SIG-M5 (cell line): Measurements from ENCODE around the gene KIF3A.

Experiments used
- DNase-seq: peaks from one replicate; lab custom pipeline; 2025; lab: John Stamatoyannopoulos, UW

KIF3A gene

DNA sequence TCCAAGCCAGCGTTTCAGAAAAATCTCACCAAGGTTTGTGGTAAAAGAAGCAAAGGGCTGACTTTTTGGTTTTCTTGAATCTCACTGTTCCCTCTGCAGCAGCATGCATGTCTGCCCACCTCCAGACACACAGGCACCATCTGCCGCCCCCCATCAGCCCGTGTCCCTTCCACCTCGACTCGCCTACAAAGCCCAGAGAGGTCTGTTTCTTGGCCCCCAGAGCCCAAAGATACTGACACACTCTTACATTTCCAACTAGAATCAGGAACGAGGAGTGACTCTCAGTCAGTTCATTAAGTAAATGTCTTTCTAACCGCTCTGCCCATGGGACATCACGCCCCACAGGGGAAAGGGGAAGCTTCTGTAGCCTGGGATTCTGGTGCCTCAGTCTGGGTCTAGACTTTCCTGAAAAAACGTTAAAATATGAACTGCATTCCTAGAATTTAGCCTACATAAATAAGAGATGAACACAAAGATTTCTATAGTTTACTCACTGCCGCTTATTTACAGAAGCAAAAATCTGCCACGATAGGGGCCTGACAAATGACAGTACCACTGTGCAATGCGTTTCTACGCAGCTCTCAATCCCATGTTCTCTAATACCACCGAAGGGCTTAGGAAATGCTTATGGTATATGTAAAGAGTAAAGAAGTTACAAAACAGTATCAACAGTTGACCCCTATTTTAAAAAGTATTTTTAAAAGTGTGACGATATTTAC is 59.5 kb downstream of the KIF3A start:
- DNase-seq = no peak

DNA sequence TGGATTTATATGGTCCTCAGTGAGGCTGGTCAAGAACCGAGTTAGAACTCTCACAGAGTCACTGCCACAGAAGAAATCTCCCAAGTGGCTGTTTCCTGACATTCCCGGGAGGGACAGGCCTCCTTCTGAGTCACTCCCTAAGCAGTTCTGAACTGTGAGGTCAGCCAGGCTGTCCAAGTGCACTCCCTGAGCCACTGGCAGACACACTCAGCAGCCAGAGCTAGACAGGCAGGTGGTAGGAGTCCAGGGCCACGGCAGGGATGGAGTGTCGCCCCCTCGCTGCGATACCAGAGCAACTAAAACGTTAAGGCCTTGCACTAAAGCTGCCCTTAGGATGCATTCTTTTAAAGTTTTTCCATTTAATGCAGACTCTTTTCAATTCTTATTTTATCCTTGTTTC is 60.2 kb downstream of the KIF3A start:
- no peak for DNase-seq

DNA sequence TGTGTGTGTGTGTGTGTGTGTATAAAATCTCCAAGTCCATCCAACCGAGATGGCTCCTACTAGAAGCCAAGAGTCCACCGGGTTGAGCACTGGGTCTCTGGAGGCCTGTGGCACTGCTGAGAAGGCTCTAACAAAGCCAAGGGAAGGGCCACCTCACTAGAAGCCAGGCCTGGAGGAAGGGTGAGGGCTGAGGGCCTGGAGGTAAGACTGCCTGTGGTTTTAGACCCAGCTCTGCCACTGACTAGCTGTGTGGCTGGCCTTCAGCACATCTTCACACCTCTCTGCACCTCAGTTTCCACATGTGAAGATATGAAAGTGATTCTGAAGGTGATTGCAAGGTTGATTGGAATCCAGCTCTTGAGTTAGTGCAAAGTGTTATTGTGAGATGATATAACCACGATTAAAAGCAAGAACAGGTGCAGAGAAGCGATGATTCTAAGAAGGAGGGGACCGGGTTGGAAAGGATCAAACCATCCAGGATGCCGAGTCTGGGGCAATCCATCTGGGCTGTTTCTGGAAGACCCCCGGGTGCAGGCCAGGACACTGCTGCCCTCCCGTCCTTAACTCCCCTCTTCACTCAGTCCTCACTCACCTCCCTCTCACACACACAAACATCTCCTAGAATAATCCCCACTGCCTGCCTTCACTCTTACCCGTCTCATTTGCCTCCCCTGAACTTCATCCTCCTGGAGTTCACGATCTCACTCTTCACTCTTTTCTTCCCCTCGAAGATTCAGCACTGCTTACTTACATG is 61.2 kb downstream of the KIF3A start:
- DNase-seq = no peak

DNA sequence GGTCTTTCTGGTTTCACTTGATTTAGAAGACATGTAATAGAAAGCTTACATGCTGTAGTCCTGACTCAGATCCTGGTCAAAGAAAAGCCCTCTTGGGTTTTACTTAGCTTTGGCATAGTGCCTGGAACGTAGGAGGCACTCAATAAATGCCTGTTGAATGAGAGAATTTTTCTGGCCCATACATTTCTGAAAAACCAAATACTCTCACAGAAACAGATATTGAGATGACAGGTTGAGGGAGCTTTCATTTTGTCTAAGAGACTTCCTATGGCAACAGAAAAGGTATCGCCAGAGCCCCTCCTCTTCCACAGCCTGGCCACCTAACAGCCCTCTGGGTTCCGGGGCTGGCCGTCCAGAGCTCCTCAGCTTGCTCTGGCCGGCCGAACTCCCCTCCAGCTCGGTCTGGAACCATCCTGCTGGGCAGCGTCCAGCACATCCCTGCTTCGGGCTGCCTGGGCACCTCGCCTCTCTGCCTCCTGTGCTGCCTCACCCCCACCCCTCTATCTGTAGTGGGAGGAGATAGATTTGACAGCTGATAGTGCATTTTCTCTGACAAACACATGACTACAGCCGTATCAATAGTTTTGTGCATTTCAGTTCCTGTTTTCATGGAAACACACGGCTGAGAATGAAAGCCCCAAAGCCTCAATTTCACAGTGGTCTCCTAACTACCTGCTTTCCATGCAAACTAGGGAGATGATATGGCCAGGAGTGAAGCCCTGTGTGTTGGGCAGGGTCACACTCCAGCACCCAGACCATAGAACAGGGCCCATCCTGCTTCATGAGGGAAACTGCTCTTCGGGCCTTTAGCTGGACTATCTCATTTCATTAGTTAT is 62.5 kb downstream of the KIF3A start:
- no peak for DNase-seq

DNA sequence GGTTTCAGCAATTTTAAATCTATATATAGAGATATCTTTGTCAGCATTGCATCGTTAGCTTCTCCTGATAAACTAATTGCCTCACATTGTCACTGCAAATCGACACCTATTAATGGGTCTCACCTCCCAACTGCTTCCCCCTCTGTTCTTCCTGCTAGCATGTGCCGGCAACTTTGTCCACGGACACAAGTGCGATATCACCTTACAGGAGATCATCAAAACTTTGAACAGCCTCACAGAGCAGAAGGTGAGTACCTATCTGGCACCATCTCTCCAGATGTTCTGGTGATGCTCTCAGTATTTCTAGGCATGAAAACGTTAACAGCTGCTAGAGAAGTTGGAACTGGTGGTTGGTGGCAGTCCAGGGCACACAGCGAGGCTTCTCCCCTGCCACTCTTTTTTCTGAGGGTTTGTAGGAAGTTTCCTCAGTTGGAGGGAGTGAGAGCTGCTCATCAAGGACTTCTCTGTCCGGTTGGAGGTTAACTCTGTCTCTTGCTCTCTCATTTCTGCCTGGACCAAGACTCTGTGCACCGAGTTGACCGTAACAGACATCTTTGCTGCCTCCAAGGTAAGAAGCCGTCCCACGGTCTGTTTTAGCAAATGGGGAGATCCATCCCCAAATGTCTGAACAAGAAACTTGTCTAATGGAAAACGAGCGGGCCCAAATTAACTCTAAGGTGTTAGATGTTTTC is 63.3 kb downstream of the KIF3A start, which contains the start of gene IL4:
IL4 (plus strand) TSS at position 51 of the 692 bp plus-strand sequence; CDS start at position 113, 62 bp downstream.
- DNase-seq = no peak

DNA sequence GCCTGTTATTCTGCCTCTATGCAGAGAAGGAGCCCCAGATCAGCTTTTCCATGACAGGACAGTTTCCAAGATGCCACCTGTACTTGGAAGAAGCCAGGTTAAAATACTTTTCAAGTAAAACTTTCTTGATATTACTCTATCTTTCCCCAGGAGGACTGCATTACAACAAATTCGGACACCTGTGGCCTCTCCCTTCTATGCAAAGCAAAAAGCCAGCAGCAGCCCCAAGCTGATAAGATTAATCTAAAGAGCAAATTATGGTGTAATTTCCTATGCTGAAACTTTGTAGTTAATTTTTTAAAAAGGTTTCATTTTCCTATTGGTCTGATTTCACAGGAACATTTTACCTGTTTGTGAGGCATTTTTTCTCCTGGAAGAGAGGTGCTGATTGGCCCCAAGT is 63.9 kb downstream of the KIF3A start:
- DNase-seq = no peak

DNA sequence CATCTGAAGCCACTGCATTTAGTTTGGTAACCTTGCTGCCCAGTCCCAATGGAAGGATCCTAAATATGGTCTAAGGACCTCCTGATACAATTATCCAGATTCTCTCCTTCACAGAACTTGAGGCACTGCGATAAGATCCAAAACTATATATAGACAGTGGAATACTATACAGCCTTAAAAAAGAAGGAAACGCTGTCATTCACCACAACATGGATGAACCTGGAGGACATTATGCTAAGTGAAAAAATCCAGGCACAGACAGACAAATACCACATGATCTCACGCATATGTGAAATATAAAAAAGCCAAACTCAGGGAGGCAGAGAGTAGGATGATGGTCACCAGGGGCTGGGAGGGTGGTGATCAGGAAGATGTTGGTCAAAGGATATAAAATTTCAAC is 66.3 kb downstream of the KIF3A start:
- DNase-seq = no peak

DNA sequence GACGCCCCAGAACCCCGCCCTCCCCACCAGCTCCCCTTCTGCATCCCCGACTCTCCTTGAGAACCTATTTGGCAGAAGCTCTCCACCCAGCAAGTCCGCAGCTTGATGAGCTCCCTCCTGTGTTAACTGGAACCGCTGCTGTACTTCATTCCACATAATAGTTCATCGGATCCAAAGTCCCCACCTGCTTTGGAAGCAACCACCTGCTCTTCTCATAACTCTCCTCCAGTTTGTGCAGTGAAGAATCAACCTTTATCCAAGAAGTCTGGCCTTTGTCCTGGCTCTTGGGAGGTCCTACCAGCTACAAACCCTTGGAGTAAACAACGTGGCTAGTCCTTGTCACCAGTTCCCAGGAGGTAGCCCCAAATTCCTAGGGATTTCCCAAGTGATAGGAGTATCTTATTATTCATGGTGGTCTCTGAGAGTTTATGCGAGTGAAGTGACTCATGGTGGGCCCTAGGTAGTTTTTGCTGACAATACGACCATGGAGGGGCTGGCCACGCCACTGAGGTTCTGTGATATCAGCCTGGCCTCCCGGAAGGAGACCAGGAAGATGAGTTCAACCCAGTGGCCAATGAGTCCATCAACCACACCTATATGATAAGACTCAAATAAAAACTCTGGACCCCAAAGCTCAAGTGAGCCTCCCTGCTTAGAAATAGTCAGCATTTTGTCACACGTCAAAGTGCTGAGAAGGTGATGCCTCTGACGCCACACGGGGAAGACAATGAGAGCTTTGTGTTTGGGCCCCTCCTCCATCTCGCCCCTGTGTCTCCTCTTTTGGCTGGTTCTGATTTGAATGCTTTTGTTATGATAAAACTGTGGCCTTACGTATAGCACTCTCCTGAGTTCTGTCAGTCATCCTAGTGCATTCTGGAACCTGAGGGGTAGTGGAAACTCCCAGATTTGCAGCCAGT is 67.1 kb downstream of the KIF3A start:
- DNase-seq = no peak

DNA sequence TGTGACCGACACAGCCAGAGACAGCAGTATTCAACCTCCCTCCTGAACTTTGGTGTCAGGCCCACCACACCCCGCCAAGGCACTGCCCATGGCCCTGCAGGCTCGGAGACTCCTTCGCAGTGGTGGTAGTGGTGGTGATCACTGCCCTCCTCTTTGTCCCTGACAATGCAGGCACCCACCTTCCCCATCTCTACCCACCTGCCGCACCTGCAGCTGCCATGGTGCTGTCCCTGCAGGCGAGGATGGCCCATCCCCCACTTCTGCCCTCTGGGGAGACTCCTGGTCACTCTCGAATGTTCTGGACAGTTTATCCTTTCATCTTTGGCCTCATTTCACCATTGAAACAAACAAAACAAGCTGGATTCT is 67.9 kb downstream of the KIF3A start:
- no peak for DNase-seq

DNA sequence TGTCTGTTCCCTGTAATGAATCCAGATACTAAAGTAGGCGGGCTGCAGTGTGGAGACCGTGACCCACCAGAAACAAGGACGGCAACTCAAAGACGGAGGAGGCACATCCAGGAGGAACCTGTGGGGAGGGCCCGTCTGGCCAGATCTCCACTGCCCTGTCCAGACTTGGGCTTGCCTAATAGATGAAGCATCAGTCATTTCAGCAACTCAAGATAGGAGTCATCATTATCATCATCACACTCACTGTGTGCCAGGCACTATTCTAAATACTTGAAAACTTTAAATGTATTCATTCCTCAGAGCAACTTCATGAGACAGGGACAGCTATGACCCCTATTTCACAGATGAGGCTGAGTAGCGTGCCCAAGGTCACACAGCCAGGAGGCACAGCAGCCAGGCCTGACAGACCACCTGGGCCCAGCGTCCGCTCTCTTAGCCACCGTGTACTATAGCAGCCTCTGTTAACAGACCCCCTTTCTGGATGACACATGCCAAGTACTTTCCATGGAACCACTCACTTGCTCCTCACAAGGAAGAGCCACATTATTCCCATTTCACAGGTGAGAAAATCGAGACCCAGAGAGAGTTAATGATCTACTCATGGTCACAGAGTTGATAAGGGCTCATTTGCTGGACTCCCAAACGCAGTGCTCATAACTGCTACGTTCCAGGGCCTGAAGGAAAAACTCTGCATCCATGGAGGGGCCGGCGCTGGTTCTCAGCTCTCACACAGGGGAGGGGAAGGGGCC is 68.5 kb downstream of the KIF3A start:
- DNase-seq = no peak

DNA sequence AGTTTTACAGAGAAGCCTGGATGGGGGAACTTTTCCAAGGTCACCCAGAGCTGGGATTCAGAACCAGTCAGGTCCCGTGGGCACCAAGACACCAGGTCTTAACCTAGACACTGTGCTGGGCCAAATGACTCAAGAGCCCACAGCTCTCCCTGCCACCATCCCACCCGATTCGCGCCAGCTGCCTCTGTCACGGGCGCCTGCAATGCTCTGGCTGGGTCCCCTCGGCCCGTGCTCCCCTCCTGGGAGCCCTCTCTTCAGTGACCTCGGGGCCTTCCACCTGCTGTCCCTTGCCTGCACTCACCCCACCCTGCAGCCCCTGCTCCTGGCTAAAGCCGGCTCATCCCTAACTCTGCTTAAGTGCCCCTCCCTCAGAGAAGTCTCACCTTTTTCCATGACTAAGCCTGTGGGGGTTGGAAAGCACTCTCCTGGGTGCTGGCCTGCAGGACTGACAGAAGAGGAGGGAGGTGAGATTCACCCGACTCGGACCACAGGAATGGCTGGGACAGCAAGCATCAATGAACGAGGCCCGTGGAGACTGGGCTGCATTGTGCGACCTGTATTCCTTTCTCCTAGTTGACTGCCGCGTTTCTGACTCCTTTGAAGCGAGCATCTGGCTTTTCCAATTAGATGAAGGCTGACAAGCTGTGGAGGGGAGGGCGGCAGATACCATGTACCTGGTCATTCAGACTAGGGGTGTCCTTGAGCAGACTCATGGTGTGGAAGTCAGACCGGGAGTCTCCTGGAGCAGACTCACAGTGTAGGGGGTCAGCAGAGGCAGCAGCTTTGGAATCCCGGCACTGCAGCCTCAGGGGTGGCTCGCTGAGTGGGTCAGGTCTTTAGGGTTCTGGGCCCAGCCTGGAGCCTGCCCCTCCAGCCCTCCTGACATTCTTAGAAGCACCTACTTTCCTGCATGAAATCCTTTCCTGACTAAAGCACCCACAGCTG is 69.3 kb downstream of the KIF3A start:
- no peak for DNase-seq

DNA sequence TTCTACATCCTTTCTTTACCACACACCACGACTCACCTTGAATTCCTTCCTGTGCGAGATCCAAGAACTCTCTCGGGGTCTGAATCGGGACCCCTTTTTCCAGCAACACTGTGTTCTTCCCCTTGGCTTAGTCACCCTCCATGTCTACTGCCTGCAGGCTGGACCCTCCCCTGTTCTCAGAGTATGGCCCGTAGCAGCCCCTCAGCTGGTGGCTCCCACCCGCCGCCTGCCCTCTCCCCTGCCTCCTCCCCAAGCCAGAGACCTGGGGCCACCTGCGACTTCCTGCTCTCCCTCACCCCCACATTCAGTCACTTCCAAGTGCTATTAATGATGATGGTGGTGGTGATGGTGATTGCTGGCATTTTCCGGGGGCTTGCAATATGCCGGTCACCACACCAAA is 70.0 kb downstream of the KIF3A start:
- no peak for DNase-seq

DNA sequence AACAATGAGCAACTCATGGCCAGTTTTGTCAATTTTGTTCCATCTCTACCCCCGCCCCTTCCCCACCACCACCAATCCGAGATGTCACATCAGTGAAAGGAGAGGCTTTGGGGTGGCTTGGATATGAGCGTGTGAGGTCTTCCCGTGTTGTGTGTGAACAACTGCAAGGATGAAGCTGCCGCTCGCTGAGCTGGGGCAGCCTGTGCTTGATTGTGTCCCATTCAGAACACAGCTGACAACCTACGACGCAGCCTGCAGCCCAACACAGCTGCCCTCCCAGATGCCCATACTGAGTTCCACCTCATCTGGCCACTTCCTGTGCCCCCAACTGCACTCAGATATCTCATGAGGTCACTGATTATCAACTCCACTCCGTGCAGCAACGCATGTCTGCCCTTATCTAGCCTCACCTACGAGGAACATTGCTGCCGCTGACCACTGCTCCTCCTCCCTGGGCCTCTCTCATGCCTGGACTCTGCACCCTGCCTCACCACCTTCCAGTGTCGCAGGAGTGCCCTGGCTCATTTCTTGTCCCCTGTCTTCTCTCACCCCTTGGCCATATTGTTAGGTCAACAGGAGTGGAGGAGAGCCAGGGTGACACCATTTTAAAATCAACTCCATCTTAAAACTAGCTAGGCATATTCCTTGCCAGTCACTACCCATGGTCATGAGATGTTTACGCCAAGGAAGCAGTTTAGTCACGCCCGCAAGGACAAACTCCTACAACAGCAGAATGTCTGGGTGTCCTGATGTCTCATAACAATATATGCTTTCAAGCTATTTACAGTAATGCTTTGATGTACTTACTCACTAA is 70.8 kb downstream of the KIF3A start:
- DNase-seq = no peak

DNA sequence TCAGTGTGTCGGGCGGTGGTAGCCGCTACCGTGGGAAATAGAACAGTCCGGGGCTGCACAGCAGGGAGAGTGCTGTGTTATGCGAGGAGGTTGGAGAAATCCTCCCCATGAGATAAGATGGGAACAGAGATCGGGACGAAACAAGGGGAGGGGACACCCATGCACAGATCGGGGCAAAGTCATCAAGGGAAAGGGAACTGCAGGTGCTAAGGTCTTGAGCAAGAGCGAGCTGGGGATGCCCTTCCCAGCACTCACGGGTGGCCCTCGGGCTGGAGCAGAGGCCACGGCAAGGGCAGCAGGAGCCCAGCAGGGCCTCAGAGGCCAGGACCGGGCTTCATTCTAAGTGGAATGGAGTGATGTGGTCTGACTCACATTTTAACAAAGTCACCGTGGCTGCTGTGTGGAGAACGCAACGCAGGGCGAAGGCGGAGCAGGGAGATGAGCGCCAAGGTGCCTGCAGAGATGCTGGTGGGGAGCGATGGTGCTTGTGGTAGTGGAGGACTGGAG is 71.7 kb downstream of the KIF3A start:
- DNase-seq = no peak

DNA sequence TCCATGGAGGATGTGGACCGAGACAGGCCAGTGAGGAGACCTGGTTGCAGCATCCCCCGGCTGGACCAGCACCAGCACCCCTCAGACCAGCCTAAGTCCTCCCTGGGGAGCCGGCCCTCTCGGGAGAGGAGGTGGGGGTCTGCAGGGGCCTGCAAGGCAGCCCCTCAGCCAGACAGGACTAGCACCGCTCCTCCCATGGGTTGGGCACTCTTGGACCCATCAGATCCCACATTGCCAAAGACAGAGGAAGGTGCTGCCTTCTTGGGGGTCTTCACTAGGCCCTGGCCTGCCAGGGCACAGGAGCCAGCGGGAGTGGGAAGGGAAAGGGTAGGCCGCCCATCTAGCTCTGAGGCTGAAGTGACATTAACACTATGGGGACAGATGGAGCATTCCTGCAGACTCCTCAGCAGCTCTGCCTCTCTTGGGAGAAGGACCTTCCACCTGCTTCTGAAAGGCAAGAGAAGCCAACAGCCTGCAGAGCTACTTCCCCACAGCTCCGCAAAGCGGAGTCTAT is 72.6 kb downstream of the KIF3A start:
- DNase-seq = no peak

DNA sequence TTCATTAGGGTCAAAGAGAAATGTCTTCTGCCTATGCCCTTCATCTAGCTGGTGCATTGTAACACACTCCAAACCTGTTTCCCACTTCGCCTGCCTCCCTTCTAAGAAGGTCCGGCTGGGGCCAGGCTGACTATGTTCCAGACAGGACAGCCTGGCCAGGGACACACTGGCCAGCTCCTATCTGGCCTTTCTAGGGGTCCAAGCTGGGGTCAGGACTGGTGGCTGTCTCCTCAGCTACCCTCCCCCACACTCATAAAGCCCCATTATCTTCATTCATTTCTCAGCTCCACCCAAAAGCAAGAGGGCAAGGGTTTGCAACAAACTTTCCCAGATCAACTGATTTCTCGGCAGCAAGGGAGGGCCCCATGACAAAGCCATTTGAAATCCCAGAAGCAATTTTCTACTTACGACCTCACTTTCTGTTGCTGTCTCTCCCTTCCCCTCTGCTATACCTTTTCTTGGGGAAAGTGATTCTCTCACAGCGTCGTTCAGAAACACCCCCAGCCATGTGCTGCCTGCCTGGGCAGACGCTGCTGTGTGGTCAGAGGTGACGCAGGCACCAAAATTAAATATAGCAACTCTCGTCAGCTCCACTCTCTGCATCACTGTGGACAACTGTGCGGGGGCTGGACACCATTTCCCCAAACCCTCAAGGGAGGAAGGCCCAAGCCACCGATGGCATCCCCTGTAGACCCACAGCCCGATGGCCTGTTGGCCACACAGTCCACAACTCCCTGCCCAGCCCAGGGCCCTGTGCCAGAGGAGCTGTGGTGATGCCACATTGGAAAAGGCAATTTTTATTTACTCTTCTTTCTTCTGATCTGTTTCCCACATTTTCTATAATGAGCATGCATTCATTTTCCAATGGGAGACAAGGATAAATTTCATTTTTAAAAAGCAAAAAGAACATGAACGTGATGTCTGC is 73.3 kb downstream of the KIF3A start:
- no peak for DNase-seq
